Suprapubic skin (tissue), 3 donors: ENCODE results near the gene KRT10.

Experiments
- CTCF ChIP-seq, 2 donors: fragments of 200-600 bp in 1 of 2; fragments of 450-650 bp in 1 of 2; sonication (generic) in 1 of 2; IDR thresholded peaks; one replicate each; pipeline ENCODE4 v1.5.1; 2016 to 2019; ENCODE audit warnings: antibody characterized with exemption in 2 of 2, mild to moderate bottlenecking in 1 of 2, moderate library complexity in 1 of 2
- POLR2A ChIP-seq, 2 donors: fragments of 450-650 bp; IDR thresholded peaks; one replicate each; pipeline ENCODE4 v1.6.1; 2017; ENCODE audit warnings: antibody characterized with exemption in 2 of 2, mild to moderate bottlenecking in 2 of 2, moderate library complexity in 2 of 2

GRCh38 chr17:40871316-40871715 lies 48.9 kb upstream of the KRT10 start:
- no peak for TF ChIP-seq CTCF (IDR thresholded peaks at IDR 0.05)
- no peak for TF ChIP-seq POLR2A (IDR thresholded peaks at IDR 0.05)
